PC-9 (cell line): ENCODE data around the gene TLR1. TPM values are rescaled to one million over a fixed set of nuclear protein-coding genes. Genes with fewer than 3 reads are reported as not detected.
"Not testable (repeated sequence)": the region's sequence is repeated elsewhere in the genome, so short reads cannot be mapped to it uniquely, and the experiment has no call there.

Experiments used
- BruUV-seq: library from RNA; stranded (reverse); fragments of 400-500 nt; replicated peaks from 2 replicates; lab custom pipeline; 2021; lab: Mats Ljungman, UMichigan
- CTCF ChIA-PET: fragments of 300-600 bp; sonication (Branson Sonifier 250); formaldehyde crosslinking; loops from one replicate; lab custom pipeline; 2022; ENCODE audit warnings: antibody characterized with exemption; lab: Charles Lee
- POLR2A ChIA-PET: fragments of 300-600 bp; sonication (Branson Sonifier 250); formaldehyde crosslinking; loops from one replicate; lab custom pipeline; 2022; ENCODE audit warnings: antibody characterized with exemption; ENCODE audit not compliant: unreplicated experiment; lab: Charles Lee
- DNase-seq, 2 experiments: peaks; one replicate each; pipeline versions ENCODE4 v3.0.0 to v3.0.0-alpha.2; 2015 to 2022; ENCODE audit warnings: mixed read lengths in 1 of 2
- H2AFZ ChIP-seq: fragments of 200-600 bp; sonication (generic); 2 replicates; pipeline ENCODE4 v1.8.1; 2017; ENCODE audit warnings: antibody characterized with exemption
- H3F3A ChIP-seq: fragments of 200-600 bp; sonication (generic); 2 replicates; pipeline ENCODE4 v1.8.1; 2017; ENCODE audit warnings: antibody characterized with exemption, mild to moderate bottlenecking, low read depth; ENCODE audit not compliant: insufficient read depth
- H3K27ac ChIP-seq: fragments of 200-600 bp; sonication (generic); 2 replicates; pipeline ENCODE4 v1.6.1; 2016; ENCODE audit warnings: mixed run types
- H3K27me3 ChIP-seq: fragments of 200-600 bp; sonication (generic); 2 replicates; pipeline ENCODE4 v1.6.1; 2016; ENCODE audit warnings: low read depth, mixed run types; ENCODE audit not compliant: insufficient read depth
- H3K36me3 ChIP-seq: fragments of 200-600 bp; sonication (generic); 2 replicates; pipeline ENCODE4 v1.6.1; 2016; ENCODE audit warnings: low read depth, mixed run types
- H3K4me1 ChIP-seq: fragments of 200-600 bp; sonication (generic); replicated peaks from 2 replicates; pipeline ENCODE4 v1.6.1; 2016; ENCODE audit warnings: mixed run types; ENCODE audit not compliant: insufficient read depth
- H3K4me2 ChIP-seq: fragments of 200-600 bp; sonication (generic); 2 replicates; pipeline ENCODE4 v1.6.1; 2017; ENCODE audit warnings: mixed run types
- H3K4me3 ChIP-seq: fragments of 200-600 bp; sonication (generic); 2 replicates; pipeline ENCODE4 v1.6.1; 2016; ENCODE audit warnings: mixed run types
- H3K79me2 ChIP-seq: fragments of 200-600 bp; sonication (generic); 2 replicates; pipeline ENCODE4 v1.6.1; 2017; ENCODE audit warnings: low read depth, mixed run types
- H3K9me2 ChIP-seq: fragments of 200-600 bp; sonication (generic); 2 replicates; pipeline ENCODE4 v1.8.1; 2017; ENCODE audit warnings: mild to moderate bottlenecking; ENCODE audit not compliant: insufficient read depth
- H3K9me3 ChIP-seq: fragments of 200-600 bp; sonication (generic); 2 replicates; pipeline ENCODE4 v1.8.1; 2016; ENCODE audit warnings: low read depth; ENCODE audit not compliant: insufficient read depth
- H4K20me1 ChIP-seq: fragments of 200-600 bp; sonication (generic); 2 replicates; pipeline ENCODE4 v1.8.1; 2017; ENCODE audit not compliant: insufficient read depth
- EZH2 ChIP-seq: fragments of 200-600 bp; sonication (generic); IDR thresholded peaks from 2 replicates; pipeline ENCODE4 v1.8.0; 2017; ENCODE audit warnings: antibody characterized with exemption, low read depth
- intact Hi-C: fragments of 100-400 bp; cut with micrococcal nuclease; formaldehyde crosslinking; loops from one replicate; pipeline ENCODE4 v1.10.0; 2022; ENCODE audit not compliant: unreplicated experiment
- total RNA-seq: library from RNA; stranded (reverse); gene quantifications from 2 replicates; pipeline ENCODE4 v1.2.3, GENCODE V29; 2021
- TF ChIP-seq, protein P1 (sequence below): fragments of 200-600 bp; sonication (generic); conservative IDR thresholded peaks from 2 replicates; pipeline ENCODE4 v1.6.1; 2017; ENCODE audit warnings: mixed run types, antibody characterized with exemption, mild to moderate bottlenecking, moderate library complexity

TLR1 gene
- total RNA-seq, 1 experiment from 2014 or later = 3.9 TPM

DNA sequence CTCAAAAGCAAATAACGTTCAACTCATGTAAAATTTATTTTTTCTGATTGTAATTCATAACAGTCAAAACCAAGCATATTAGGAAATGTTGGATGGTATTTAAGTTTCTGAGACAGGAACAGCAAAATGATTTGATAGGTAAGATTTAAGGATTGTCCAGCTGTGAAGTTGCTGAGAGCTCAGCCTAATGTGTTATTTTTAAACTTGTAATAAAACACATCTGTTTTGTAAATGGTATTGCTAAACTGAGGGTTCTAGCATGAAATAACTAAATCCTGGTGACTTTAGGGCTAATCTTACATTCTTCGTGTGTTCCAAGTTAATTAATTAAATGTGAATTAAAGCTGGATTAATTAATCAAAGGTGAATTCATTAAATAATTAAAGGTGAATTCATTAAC, 35.1 kb downstream of the TLR1 start:
- no peak overlapping the region for H3K27ac ChIP-seq
- H3K79me2 ChIP-seq = no peaks in the 10 kb centered on the region
- intact Hi-C loops = no loop called here
- BruUV-seq = no TSS peak
- no peaks in the 10 kb centered on the region for H3F3A ChIP-seq
- H3K4me3 ChIP-seq = no peak overlapping the region
- no peak overlapping the region for H3K4me2 ChIP-seq
- ChIA-PET CTCF (interaction anchor here (0.5 kb wide), 1 partner anchor 14 kb away, joined by 6 read pairs; no protein-coding TSS in a partner anchor), POLR2A (no interaction called here)
- H3K27me3 ChIP-seq = no peaks in the 10 kb centered on the region
- no peaks in the 10 kb centered on the region for H4K20me1 ChIP-seq
- TF ChIP-seq, protein P1, sequence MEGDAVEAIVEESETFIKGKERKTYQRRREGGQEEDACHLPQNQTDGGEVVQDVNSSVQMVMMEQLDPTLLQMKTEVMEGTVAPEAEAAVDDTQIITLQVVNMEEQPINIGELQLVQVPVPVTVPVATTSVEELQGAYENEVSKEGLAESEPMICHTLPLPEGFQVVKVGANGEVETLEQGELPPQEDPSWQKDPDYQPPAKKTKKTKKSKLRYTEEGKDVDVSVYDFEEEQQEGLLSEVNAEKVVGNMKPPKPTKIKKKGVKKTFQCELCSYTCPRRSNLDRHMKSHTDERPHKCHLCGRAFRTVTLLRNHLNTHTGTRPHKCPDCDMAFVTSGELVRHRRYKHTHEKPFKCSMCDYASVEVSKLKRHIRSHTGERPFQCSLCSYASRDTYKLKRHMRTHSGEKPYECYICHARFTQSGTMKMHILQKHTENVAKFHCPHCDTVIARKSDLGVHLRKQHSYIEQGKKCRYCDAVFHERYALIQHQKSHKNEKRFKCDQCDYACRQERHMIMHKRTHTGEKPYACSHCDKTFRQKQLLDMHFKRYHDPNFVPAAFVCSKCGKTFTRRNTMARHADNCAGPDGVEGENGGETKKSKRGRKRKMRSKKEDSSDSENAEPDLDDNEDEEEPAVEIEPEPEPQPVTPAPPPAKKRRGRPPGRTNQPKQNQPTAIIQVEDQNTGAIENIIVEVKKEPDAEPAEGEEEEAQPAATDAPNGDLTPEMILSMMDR = no peak
- TF ChIP-seq EZH2 = no peak
- H2AFZ ChIP-seq = no peak overlapping the region
- no peaks in the 10 kb centered on the region for H3K4me1 ChIP-seq
- no peaks in the 10 kb centered on the region for H3K36me3 ChIP-seq
- no peak for DNase-seq
- H3K9me3 ChIP-seq = no peaks in the 10 kb centered on the region
- no peaks in the 10 kb centered on the region for H3K9me2 ChIP-seq

DNA sequence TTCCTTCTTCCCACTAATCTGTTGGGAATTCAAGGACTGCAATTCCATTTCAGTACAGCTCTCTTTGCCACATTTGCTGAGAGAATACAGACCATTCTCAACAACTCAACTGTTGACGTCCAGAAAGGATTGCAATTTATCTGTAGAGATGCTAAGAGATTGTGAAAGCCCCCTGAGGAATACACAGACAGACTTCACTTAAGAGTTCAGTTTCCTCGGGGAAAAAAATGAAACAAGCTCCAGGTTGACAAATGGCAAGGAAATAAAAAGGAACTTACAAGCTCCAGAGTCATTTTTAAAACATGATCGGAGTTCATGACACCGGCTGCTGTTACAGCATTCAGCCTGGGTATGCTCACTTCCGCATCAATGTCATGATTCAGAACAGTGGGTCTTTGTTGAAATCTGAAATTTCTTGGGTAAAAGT, 35.6 kb downstream of the TLR1 start:
- H4K20me1 ChIP-seq = no peaks in the 10 kb centered on the region
- no peaks in the 10 kb centered on the region for H3F3A ChIP-seq
- no peaks in the 10 kb centered on the region for H3K9me3 ChIP-seq
- intact Hi-C loops = no loop called here
- no peaks in the 10 kb centered on the region for H3K79me2 ChIP-seq
- H3K4me3 ChIP-seq = no peak overlapping the region
- H3K4me2 ChIP-seq = no peak overlapping the region
- no peaks in the 10 kb centered on the region for H3K9me2 ChIP-seq
- ChIA-PET POLR2A (no interaction called here), CTCF (no interaction called here)
- no peak for TF ChIP-seq EZH2
- no peak overlapping the region; the same call in 1 of the 2 replicates for H2AFZ ChIP-seq
- H3K27me3 ChIP-seq = no peaks in the 10 kb centered on the region
- DNase-seq = no peak
- H3K27ac ChIP-seq = no peak overlapping the region
- no peaks in the 10 kb centered on the region for H3K36me3 ChIP-seq
- BruUV-seq = no TSS peak
- no peaks in the 10 kb centered on the region for H3K4me1 ChIP-seq

DNA sequence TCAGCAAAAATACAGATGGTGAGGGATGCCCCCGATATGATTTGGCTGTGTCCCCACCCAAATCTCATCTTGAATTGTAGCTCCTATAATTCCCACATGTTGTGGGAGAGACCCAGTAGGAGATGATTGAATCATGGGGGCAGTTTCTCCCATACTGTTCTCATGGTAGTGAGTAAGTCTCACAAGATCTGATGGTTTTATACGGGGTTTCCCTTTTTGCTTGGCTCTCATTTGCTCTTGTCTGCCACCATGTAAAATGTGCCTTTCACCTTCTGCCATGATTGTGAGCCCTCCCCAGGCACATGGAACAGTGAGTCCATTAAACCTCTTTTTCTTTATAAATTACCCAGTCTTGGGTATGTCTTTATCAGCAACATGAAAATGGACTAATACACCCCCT, 37.7 kb downstream of the TLR1 start:
- POLR2A ChIA-PET, H4K20me1 ChIP-seq, CTCF ChIA-PET, DNase-seq, H3K27me3 ChIP-seq, H3K36me3 ChIP-seq, BruUV-seq, H3K4me1 ChIP-seq, H3F3A ChIP-seq, H3K27ac ChIP-seq, H3K9me3 ChIP-seq, intact Hi-C loops, H3K4me2 ChIP-seq, H3K9me2 ChIP-seq, H3K4me3 ChIP-seq, H2AFZ ChIP-seq, H3K79me2 ChIP-seq: not testable (repeated sequence)

DNA sequence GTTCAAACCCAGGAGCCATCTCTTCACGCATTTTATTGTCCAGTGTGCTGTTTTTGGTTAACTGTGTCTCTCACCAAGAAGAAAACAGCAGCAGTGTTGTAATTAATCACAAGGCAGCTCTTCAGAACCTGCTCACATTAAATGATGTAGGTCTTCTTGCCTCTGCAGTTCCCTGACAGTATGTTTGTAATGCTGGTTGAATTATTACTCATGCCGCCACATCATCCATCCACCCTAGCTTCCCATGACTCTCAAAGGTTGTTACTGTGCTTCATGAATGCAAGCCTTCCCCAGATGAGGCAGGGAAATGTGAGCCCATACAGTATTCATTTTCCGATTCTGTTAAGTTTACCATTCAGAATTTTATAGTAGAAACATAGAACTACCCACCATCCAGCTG, 39.2 kb downstream of the TLR1 start:
- no peaks in the 10 kb centered on the region for H3K9me3 ChIP-seq
- no peaks in the 10 kb centered on the region for H3F3A ChIP-seq
- no peaks in the 10 kb centered on the region for H3K27me3 ChIP-seq
- no peaks in the 10 kb centered on the region for H3K36me3 ChIP-seq
- ChIA-PET POLR2A (no interaction called here), CTCF (no interaction called here)
- no peaks in the 10 kb centered on the region for H3K4me1 ChIP-seq
- DNase-seq = no peak
- TF ChIP-seq EZH2 = no peak
- TF ChIP-seq, protein P1 = no peak
- intact Hi-C loops = no loop called here
- BruUV-seq = no TSS peak
- H3K79me2 ChIP-seq = no peaks in the 10 kb centered on the region
- no peak overlapping the region for H2AFZ ChIP-seq
- no peak overlapping the region for H3K4me3 ChIP-seq
- H3K9me2 ChIP-seq = no peaks in the 10 kb centered on the region
- H3K27ac ChIP-seq = no peak overlapping the region
- H4K20me1 ChIP-seq = no peaks in the 10 kb centered on the region
- no peak overlapping the region for H3K4me2 ChIP-seq
